GM21447 (cell line): ENCODE results near the gene FBLN1.
"Not testable (repeated sequence)": the region's sequence is repeated elsewhere in the genome, so short reads cannot be mapped to it uniquely, and the experiment has no call there.

Experiments
- ATAC-seq: cut with Tn5 transposase; IDR thresholded peaks from one replicate; pipeline ENCODE4 v1.9.1; 2021; ENCODE audit not compliant: unreplicated experiment

FBLN1 gene

DNA sequence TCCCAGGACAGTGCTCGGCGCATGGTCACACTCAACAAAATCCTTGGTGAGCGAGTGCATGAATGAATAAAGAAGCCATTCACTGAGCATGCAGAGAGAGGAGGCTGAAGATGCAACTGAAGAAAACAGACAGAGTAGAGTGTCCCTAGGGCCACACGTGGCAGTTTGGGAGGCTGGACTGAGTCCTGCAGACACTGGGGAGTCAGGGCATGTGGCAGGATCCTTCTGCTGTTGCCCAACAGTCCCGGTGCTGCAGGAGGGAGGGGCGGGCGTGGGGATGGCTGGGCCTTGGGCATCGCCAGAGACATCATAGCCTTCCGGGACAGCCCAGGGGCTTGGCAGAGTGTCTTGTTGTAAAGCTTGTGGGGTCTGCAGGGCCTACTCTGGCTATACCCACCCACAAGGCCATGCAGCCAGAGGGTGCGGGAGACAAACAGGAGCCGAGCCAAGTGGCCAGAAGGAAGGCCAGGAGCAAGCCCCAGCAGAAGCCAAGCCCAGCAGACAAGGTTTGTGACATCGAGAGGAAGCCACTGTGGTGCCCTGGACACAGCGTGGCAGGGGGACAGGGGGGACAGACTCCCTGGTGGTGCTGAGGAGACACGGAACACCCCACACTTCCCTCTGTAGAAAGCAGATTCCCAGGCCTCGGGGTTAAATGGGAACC is 26.7 kb upstream of the FBLN1 start:
- no peak for ATAC-seq

DNA sequence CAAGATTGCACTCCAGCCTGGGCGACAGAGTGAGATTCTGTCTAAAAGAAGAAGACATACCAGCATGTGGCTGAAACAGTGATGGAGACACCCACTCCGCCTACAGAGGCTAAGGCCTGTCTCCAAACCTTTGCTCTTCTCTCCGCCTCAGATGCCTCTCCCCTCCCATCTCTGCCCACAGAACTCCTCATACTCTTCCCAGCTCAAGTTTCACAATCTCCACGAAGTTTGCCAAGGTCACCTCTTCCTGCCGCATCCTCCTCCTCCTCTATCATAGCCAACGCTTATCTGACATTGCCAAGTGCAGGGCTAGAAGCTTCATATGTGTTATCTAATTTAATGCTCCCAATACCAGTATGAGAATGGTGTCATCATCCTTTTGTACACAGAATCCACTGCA is 25.9 kb upstream of the FBLN1 start:
- ATAC-seq = no peak

DNA sequence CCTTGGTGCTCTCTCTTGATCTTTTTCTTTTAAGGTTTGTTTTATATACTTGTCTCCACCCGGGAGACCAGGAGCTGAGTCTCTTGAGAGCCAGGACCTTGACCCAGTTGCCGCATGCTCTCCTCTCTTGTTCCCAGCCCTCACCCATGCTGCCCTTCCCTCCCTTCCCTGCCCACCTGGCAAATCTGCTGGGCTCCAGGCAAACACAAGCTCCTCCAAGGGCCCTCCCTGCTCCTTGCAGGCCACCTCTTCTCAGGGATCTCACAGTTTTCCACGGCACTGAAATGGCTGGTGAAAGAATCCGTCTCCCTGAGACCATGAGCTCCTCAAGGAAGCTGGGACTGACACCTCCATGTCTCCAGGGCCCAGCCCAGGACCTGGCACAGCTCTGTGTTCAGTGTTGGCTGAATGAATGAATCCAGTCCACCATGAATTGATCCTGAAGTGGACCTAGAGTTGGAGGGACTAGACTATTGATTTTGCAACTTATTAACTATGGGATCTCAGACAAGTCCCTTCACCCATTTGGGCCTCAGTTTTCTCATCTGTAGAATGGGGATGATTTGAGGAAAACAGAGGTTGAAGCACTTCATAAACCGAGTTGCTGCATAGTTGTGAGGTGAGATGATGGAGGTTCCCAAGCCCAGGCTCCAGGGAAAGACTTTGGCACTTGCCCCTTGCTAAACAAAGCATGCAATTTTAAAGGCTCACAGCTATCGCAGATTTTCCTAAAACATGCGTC is 25.1 kb upstream of the FBLN1 start:
- no peak for ATAC-seq

DNA sequence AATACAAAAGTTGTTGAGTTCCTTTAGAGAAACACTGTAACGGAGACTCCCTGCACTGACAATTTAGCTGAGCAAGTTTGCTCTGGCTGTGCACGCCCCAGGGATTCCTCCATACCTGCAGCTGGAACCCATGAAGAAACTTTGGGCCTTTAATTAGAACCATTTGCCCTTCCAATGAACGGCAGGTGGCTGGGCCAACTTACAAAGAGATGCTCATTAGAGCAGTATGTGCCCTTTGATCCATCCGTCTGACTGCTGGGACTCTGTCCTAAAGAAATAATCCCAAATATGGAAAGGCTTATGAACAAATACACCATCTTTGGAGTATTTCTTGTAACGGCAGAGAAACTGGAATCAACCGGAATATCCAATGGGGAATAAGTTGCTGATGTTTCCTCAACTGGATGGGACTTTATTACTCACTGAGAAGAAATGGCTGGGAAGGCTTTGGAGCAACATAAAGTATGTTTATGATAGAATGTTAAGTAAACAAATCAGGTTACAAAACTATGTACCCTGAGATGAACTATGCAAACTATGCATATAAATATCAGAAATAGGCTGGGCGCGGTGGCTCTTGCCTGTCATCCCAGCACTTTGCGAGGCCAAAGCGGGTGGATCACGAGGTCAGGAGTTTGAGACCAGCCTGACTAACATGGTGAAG is 24.4 kb upstream of the FBLN1 start:
- no peak for ATAC-seq

DNA sequence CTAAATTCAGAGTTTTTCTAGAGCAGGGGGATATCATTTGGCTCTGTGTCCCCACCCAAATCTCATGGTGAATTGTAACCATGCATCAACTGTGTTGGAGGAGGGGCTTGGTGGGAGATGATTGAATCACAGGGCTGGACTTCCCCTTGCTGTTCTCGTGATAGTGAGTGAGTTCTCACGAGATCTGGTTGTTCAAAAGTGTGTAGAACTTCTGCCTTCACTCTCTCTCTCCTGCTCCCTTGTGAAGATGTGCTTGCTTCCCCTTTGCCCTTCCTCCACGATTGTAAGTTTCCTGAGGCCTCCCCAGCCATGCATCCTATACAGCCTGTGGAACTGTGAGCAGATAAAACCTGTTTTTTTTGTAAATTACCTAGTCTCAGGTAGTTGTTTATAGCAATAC is 22.0 kb upstream of the FBLN1 start:
- no peak for ATAC-seq

DNA sequence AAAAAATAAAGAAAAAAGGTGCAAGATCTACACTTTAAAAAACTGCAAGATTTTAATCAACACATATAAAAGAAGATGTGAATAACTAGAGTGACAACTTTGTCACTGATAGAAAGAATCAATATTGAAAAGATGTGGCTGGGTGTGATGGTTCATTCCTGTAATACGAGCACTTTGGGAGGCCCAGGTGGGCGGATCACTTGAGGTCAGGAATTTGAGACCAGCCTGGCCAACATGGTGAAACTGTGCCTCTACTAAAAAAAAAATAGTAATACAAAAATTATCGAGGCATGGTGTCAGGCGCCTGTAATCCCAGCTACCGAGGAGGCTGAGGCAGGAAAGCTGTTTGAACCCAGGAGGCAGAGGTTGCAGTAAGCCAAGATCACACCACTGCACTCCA is 21.0 kb upstream of the FBLN1 start:
- ATAC-seq = no peak

DNA sequence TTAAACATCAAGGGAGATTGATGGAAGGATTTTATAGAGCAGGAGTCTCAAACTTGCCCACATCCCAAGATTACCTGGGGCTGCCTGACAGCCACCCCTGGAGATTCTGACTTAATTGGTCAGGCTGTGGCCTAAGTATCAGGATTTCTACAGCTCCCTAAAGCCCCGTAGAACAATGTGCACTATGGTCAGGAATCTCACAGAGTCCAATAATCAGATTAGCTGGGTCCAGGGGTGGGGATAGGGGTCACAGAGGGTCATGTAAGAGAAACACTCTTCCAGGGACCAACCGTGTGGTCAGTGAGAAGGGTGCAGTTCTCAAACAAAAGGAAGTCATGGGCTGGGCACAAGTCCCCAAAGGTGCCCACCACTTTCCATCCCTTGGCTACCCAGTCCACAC is 20.5 kb upstream of the FBLN1 start:
- no peak for ATAC-seq

DNA sequence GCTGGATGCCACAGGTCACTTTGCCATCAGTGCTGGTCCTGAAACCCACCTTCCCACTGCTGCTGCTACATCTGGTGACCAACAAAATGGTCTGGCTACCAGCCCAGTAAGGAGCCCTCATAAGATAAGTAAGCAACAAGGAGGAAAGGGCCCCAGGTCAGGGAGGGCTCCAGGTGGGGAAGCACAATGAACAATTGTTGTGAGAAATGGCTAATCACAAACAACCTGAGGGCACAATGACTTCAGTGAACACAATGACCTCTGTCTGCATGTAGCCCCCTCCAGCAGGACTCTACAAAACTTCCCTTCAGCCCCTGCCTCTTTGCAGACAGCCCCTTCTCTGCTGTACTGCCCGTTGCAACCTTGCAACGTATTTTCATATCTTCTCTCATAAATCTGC is 19.4 kb upstream of the FBLN1 start:
- no peak for ATAC-seq

DNA sequence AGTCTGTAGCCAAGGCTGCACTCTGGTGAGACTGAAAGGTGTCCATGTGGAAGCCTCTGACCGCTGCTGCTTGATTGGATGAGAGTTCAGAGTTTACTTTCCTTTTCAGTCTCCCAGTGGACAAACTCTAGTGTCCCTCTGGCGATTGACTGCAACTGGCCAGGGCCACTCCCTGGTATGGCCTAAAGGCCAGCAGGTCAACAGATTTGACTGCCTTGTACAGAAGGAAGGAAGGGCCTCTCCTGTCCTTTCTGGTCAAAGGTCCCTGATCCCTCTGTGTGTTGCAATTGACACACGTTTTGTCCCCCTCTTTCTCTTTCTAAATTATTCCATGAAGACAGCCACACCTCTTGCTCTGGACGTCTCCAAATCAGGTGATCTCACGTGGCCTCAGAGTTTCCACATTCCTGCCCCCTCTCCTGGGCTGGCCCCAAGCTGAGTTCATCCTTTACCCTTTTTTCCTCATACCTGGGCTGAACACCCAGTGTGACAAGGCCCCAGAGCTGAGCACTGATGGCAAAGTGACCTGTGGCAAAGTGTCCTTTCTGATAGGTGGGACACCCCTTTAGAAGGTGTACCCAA is 18.7 kb upstream of the FBLN1 start:
- no peak for ATAC-seq

DNA sequence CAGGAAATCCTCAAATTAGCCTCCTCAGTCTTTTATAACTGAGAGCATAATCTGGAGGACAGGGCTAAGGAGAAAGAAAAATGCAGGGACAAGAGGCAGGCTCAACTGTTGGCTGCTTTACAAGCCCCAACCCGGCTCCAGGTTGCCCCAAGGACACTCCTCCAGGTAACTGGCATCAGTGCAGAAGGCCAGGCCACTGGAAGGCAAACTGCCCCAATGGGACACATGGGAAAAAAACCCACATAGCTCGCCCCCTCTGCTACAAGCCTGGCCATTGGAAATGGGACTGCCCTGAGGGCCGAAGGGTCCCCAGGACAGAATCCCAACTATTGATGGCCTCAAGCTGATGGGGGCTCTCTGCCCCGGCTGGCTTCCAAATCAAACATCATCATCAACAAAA is 17.9 kb upstream of the FBLN1 start:
- no peak for ATAC-seq

DNA sequence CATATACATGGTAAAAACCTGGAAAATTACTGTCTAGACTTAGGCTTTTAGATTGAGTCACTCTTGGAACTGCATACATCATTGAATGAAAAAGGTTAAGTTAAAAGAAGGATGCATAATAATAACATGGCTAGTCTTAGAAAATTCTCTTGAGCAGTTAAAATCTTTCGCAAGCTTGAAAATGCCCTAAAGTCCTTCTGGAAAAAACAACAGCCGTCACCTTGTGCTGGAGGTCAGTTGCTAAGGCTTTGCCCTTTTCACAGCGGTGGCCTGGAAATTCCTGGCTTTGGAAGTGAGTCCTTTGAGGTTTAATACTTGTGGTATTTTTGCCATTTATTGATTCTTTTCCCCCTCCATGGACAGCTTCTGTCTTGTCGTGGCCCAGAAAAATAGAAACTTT is 17.4 kb upstream of the FBLN1 start:
- ATAC-seq = no peak

DNA sequence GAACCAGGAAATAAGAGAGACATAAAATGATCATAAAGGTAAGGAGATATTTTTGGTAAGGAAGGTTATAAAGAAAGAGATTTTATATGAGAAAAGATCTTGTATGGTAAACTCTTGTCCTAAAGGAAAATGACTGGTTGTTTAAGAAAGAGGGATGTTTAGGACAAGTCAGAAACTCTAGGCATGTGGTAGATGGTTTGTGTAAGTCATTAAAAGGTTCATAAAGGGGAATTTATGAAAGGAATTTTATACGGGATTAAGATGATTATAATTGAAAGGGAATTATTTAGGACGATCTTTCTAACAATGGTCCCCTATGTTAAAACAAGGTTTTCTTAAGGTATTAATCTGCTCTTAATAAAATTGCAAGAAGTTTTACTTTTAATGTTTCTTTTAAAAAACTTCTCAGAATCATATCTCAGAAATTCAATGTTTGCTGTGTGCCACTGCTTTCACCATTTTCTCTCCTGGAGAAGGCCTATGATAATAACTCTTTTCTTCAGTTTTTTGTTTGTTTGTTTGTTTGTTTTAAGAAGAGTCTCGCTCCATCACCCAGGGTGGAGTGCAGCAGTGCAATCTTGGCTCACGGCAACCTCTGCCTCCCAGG is 13.8 kb upstream of the FBLN1 start:
- no peak for ATAC-seq

DNA sequence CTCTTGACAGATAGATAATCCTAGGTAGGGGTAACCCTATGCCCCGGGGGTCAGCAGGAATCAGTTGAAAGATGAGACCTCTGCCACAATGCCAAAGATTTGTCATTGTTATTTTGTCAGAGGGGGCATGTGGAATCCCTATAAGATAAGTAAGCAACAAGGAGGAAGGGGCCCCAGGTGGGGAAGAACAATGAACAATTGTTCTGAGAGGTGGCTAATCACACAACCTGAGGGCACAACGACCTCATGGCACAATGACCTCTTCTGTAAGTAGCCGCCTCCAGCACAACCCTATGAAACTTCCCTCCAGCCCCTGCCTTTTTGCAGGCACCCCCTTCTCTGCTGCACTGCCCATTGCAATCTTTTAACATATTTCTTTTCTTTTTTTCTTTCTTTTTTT is 11.8 kb upstream of the FBLN1 start:
- no peak for ATAC-seq

DNA sequence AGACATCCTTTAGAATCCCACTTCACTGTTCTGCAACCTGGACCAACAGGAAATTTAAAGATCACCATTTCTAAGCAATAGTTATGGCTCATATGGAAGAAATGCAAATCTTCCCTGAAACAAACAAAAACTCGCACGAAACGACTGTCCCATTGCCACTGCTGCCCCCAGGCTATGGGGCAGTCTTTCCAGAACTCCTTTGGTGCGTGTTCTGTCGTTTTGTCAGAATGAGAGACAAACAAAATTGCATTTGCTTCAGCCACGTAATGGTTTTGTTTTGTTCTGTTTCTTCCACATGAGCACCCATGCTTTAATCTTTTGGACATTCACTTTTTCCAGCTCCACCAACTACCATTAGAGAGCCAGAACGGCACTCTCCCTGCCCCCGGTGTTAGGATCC is 10.8 kb upstream of the FBLN1 start:
- ATAC-seq = no peak

DNA sequence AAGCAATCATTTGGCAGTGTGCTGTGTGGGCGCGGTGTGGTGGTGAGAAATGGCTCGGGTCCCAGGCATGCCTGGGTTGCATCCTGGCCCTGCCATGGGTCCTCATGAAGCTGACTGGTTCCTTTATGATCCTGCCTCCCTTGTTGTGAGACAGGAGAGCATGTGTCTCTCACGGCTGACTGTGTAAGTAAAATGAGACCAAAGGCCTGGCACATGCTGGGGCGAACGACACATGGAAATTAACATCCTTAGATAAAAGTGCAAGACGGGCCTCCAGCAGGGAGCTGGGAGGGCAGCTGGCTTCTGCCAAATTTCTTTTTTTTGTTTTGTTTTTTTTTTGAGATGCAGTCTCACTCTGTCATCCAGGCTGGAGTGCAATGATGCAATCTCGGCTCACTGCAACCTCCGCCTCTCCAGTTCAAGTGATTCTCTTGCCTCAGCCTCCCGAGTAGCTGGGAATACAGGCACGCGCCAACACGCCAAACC is 9.4 kb upstream of the FBLN1 start:
- no peak for ATAC-seq

DNA sequence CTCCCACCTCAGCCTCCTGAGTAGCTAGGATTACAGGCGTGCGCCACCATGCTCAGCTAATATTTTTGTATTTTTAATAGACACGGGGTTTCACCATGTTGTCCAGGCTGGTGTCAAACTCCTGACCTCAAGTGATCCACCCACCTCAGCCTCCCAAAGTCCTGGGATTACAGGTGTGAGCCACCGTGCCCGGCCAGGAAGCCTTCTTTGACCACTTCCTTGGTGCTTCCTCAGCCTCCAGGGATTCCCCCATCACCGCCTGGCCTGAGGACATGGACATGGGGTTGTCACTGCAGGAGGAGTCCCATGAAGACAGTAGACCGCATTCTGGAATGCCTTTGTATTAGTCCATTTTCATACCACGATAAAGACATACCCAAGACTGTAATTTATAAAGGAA is 8.4 kb upstream of the FBLN1 start:
- not testable (repeated sequence) for ATAC-seq

DNA sequence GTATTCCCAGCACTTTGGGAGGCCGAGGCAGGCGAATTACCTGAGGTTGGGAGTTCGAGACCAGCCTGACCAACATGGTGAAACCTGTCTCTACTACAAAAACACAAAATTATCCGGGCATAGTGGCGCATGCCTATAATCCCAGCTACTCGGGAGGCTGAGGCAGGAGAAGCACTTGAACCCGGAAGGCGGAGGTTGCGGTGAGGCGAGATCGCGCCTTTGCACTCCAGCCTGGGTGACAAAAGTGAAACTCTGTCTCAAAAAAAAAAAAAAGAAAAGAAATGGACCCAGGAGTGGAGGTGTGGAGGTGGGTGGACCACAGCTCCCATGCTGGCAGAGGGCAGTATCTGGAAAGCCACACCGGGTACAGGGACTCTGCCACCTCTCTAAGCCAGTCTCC is 7.1 kb upstream of the FBLN1 start:
- ATAC-seq = not testable (repeated sequence)

DNA sequence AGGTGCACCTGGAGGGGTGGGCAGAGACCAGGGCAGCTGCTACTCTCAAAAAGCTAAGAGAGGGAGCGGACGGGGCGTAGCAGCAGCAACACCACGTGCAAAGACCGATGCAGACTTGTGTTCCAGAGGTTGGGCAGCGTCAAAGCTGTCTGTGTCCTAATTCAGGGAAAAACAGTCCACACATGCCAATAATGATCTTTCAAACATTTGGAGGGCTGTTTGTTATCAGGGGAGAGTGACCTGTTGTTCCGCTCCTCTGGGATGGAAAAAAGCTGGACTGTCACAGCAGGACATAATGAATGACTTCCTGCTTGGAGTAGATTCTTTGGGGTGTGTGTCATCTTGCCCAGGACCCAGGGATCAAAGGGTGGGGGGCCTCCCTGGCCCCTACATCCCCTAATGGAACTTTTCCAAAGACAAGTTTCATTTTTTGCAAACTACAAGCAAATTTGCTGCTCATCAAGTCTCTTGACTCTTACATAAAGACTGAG is 6.2 kb upstream of the FBLN1 start:
- no peak for ATAC-seq

DNA sequence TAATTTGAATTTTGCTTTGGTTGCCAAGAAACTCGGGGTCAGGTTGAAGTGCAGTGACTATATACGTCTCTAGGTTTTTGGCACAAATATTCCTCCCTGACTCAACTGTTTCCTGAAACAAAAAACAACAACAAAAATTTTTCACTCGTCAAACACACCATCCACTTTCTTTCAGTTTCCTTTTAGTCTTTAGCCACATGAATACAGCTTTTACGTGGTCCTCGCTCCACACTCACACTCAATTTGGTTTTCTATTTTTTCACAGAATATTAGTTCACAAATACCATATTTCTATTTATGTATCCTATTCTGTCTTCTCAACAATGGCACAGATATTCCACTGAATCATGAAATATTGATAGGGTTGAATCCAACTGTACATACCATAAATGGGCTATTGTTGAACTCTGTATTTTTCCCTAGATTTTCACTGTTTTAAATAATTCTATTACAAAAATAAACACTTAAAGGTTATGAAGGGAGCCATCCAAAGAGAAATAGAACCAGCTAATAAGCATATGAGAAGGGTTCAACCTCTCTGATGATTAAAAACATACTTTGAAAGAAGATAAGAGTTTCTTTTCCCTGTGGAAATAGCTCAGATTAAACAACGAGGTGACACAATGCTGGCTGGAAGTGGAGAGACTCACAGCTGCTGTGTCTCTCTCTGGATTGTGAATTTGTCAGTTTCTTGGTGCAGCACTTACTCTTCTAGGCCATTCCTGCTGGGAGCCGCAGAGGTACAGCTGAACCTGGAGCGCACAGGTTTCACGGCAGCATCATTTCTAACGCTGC is 5.1 kb upstream of the FBLN1 start:
- ATAC-seq = no peak

DNA sequence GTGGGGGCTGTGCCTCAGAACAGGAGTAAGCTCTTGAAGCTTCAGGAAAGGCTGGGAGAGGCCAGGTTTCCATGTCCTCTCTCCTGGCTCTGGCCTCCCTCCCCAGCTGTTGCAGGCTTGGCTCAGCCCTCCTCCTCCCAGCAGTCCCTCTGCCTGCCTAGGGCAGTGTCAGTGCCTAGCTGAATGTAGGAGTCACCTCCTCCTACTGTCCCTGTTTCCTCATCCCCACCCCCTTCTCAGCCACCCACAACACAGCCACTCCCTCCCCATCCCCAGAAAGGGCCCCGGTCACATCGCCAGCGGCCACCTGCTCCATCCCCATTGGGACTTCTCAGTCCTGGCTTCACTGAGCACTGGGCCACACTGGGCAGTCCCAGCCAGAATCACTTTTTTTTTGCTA is 2.9 kb upstream of the FBLN1 start:
- no peak for ATAC-seq
